PFSK-1 (cell line): Measurements from ENCODE around the gene RASSF3.

Source experiments
- FOXP2 ChIP-seq: optimal IDR thresholded peaks from 2 replicates; pipeline ENCODE3; 2011; ENCODE audit warnings: borderline replicate concordance, control low read depth, inconsistent platforms; ENCODE audit not compliant: insufficient read depth; ENCODE audit errors: extremely low read length, extremely low read depth
- POLR2AphosphoS5 ChIP-seq: IDR thresholded peaks from 2 replicates; pipeline ENCODE4 v1.6.1; 2012; ENCODE audit warnings: low read depth, mild to moderate bottlenecking, control low read depth, low read length, moderate library complexity
- SIN3A ChIP-seq: IDR thresholded peaks from 2 replicates; pipeline ENCODE4 v1.6.1; 2012; ENCODE audit warnings: mild to moderate bottlenecking, low read length, moderate library complexity, borderline replicate concordance; ENCODE audit not compliant: insufficient read depth
- TAF1 ChIP-seq: IDR thresholded peaks from 2 replicates; pipeline ENCODE4 v1.6.1; 2012; ENCODE audit warnings: low read length, control low read depth, borderline replicate concordance; ENCODE audit not compliant: insufficient read depth
- TF ChIP-seq, protein P1 (sequence below), 2 experiments: IDR thresholded peaks; 2 replicates each; pipeline versions ENCODE4 v1.6.1 to v1.8.0; 2011 to 2012; ENCODE audit warnings: low read depth in 2 of 2, low read length in 2 of 2, control low read depth in 1 of 2, inconsistent platforms in 1 of 2, mild to moderate bottlenecking in 1 of 2, moderate library complexity in 1 of 2; ENCODE audit not compliant: insufficient read depth in 1 of 2

Gene RASSF3

DNA sequence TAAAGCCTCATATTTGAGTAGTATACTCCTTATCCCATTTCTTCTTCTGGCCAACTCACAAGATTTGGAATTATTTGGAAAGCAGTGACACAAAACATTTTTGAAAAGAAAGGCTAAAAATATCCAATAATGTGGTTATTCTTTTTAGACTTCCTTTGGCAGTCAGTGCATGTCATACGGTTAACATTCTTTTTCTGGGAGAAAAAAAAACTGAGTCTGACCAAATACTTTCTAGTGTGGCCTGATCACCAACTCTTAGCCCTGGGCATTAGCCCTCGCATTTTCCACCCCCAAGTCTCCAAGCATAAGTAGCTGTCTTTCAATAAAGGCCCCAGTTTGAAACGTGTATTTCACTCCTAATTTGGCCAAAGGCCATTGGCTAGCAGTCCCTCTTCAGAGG is 5.9 kb downstream of the RASSF3 start:
- TF ChIP-seq POLR2AphosphoS5 (no peak), FOXP2 (no peak), SIN3A (no peak), TAF1 (no peak)
- TF ChIP-seq, protein P1, sequence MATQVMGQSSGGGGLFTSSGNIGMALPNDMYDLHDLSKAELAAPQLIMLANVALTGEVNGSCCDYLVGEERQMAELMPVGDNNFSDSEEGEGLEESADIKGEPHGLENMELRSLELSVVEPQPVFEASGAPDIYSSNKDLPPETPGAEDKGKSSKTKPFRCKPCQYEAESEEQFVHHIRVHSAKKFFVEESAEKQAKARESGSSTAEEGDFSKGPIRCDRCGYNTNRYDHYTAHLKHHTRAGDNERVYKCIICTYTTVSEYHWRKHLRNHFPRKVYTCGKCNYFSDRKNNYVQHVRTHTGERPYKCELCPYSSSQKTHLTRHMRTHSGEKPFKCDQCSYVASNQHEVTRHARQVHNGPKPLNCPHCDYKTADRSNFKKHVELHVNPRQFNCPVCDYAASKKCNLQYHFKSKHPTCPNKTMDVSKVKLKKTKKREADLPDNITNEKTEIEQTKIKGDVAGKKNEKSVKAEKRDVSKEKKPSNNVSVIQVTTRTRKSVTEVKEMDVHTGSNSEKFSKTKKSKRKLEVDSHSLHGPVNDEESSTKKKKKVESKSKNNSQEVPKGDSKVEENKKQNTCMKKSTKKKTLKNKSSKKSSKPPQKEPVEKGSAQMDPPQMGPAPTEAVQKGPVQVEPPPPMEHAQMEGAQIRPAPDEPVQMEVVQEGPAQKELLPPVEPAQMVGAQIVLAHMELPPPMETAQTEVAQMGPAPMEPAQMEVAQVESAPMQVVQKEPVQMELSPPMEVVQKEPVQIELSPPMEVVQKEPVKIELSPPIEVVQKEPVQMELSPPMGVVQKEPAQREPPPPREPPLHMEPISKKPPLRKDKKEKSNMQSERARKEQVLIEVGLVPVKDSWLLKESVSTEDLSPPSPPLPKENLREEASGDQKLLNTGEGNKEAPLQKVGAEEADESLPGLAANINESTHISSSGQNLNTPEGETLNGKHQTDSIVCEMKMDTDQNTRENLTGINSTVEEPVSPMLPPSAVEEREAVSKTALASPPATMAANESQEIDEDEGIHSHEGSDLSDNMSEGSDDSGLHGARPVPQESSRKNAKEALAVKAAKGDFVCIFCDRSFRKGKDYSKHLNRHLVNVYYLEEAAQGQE (IDR thresholded peaks at IDR 0.05; ENCODE audit: insufficient read depth in 1 of 2, low read depth in 2 of 2, low read length in 2 of 2), result no peak

DNA sequence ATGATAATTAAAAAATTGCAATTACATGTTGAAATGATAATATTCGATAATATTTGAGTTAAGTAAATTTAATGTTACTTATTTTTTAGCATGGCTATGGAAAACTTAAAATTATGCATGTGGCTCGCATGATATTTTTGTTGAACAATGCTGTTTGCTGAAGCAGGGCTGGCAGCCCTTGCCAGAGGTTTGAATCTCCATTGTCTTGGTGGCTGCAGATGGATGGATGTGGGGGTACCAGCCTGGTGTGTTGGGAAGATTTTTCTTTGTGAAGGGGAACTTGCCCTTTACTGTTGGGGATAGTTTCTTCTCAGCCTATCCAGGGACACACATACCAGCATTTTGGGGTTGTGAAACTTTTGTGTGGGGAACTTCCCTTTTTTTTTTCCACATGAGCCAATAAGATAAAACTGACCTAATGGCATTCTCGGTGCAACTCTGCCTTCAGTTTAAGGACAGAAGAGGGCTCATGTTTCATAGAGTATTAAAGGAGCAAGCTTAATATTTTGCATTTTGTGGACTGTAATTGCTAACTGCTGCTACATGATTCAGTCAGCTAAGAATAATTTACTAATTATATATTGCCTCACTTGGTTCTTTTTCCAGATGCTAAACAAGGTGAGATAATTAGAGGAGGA is 8.8 kb downstream of the RASSF3 start:
- TF ChIP-seq, protein P1 (IDR thresholded peaks at IDR 0.05; ENCODE audit: insufficient read depth in 1 of 2, low read depth in 2 of 2, low read length in 2 of 2), result no peak
- TF ChIP-seq TAF1 (no peak), SIN3A (no peak), FOXP2 (no peak), POLR2AphosphoS5 (no peak)

DNA sequence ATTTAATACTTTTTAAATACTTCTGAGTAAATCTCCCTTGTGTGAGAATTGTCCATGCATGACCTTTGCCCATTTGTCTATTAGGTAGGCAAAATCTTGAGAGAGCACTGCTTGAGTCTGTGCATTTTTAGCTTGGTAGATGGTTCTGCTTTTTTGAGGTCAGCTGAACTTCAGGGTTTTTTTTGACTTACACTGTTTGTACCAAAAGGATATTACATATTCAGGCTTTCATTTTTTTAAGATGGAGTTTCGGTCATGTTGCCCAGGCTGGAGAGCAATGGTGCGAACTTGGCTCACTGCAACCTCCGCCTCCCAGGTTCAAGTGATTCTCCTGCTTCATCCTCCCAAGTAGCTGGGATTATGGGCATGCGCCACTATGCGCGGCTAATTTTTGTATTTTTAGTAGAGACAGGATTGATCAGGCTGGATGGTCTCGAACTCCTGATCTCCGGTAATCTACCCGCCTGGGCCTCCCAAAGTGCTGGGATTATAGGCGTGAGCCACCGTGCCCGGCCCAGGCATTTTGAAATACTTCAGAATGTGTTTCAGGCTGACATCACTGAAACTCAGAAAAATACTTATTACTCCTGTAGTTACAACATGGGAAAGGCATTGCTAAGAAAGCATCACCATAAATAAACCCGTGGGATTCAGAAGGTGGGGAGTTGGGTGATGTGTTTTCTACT is 11.1 kb downstream of the RASSF3 start:
- no peak for TF ChIP-seq POLR2AphosphoS5
- no peak for TF ChIP-seq SIN3A
- no peak for TF ChIP-seq TAF1
- no peak for TF ChIP-seq FOXP2
- TF ChIP-seq, protein P1 (IDR thresholded peaks at IDR 0.05; ENCODE audit: insufficient read depth in 1 of 2, low read depth in 2 of 2, low read length in 2 of 2), result no peak

DNA sequence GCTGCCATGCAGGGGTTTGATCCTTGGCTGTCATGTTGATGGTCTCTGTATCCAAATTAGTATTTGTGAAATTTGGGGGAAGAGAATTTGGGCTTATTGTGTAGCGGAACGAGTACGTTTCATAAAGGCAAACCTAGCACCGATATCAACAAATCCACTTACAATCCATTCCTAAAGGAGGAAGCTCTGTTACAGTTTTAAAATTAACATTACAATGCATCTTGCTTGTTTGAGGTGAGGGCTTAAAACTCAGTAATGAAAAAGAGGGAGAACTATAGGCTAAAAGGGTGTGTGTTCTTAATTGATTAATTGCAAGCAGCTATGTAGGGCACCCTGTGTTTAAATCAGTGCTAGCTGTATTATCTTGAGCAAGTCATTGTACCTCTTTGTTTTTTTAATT is 13.7 kb downstream of the RASSF3 start:
- TF ChIP-seq FOXP2, result no peak
- no peak for TF ChIP-seq SIN3A
- no peak for TF ChIP-seq POLR2AphosphoS5
- TF ChIP-seq TAF1, result no peak
- TF ChIP-seq, protein P1 (IDR thresholded peaks at IDR 0.05; ENCODE audit: insufficient read depth in 1 of 2, low read depth in 2 of 2, low read length in 2 of 2), result no peak
